ACHN (cell line): ENCODE measurements around the gene MAGOH.
A peak's percentile ranks its signal among the peaks of the same experiment; 100 is the strongest.

Experiments used
- DNase-seq: peaks from one replicate; pipeline ENCODE4 v3.0.0-alpha.2; 2015
- in situ Hi-C: cut with HindIII; loops from 2 replicates; pipeline ENCODE4 v1.10.0; 2017; ENCODE audit warnings: low sequenced_read_pairs, low pct_ligation_motif_present, low pct_unique_long_range_greater_than_20kb

MAGOH gene

DNA sequence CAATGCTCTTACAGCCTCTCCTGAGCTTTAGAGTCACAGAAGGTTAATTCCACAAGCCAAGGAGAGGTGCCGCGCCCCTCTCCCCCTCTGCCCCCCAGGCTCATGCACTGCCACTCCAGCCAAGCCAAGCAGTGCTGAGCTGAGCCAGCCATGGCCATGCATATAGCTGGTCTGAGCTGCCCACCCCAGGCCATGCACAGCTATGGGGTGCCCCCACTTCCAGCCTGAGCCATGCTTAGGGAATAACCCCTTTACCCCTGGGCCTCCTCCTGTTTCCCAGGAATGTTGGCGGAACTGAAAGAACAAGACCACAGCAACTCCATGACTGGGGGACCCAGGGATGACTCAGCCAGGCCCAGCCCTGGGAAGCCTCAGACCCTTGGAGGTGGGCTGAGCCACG, 34.0 kb upstream of the MAGOH start:
- DNase-seq: no peak
- in situ Hi-C loops: no loop called here

DNA sequence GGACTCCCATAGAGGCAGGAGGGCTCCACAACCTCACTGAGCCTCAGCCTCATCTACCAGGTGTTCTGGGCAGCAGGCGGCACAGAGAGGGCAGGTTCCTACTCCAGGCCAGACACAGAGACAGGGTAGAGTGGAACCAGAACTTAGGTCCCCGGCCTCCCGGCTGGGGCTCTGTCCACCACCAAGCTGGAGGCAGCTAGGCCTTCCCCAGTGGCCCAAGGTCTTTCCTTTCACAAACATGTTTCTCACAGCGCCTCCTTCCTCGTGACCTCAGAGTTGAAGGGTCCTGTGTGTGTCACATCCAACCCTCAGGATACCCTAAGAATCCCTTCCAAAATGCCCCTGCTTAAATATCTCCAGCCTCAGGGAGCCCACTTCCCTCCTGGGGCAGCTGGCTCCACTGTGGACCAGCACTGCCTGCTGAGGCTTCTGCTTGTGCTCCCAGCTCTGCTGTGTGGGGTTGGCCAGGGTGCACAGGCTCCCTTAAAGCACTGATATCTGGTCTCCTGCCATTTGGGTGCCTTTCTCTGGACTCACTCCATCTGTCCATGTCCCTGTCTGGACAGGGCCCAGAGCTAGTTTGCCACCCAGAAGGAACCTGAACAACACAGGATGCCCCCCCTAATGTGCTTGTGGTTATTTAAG, 33.2 kb upstream of the MAGOH start:
- in situ Hi-C loops: no loop called here
- DNase-seq: no peak

DNA sequence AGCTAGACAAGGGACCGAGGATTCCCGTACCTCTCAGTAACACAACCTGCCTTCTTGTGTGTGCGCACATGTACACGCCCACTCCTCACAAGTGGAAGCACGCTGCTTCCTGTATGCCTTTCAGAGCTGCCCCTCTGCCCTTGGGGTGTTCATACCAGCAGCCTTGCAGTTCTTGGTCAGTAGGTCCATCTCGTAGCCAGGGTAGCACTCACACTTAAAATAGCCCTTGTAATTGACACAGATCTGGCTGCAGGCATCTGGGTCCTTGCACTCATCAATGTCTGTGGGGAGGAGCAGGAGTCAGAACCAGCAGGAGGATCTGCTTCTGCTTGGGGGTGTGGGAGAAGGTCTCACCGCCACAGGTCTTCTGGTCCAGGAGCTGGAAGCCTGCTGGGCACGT, 32.6 kb upstream of the MAGOH start:
- in situ Hi-C loops: no loop called here
- DNase-seq: no peak

DNA sequence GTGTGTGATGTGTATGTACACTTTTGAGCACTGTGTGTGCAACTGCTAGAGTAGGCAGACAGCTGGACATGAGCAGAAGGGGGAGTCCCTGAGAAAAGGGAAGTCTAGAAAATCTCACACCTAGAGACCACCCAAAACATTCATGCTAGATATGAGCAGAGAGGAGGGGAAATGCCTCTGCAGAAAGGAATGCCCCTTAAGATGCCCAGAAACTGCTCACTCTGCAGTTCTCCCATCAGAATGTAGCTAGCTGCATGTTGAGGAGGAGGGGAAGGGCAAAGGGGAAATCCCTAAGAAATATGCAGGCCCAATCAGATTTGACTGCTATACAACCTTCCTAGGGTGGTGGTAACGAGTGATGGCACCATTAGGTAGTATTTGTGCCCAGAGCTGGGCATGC, 31.8 kb upstream of the MAGOH start:
- no peak for DNase-seq
- in situ Hi-C loops: no loop called here

- in situ Hi-C loops: no loop called here
- no peak for DNase-seq
Observed at GRCh38 chr1:53267761-53268160, 29.4 kb upstream of the MAGOH start.

DNA sequence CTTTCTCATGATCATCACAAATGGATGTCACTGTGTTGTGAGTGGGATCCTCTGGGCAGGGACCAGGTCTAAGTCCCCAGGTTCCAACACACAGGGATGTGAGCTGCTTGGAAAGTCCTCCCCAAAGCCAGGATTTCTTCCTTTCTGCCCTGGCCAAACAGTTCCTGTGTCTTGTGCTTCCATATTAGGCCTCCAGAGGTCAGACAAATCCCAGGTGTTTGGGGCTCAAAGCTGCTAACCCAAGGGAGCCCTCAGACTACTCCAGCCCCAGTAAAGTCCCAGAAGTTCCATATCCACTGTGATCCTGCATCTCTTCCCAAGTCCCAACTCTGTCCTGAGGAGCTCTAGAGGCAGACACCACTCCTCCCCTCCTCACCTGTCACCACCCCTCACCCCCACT, 27.7 kb upstream of the MAGOH start:
- in situ Hi-C loops: no loop called here
- DNase-seq: peak; percentile 23

DNA sequence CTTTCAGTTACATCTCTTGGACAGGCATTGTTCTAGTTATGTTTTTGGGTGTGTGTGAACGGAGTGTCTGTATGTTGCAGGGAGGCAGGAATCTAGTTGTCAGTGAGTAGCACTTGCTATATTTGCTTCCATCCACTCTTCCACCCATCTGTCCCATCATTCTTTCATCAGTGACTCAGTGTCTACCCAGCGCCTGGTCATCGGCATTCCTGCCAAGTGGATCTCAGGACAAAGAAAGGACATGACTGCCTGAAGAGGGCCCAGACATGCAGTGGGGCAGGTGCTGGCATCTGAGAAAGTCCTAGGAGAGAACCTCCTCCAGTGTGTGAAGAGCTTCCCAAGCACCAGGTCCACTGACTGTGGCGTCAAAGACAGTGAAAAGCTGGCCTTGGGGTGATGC, 27.3 kb upstream of the MAGOH start:
- DNase-seq: no peak
- in situ Hi-C loops: no loop called here

DNA sequence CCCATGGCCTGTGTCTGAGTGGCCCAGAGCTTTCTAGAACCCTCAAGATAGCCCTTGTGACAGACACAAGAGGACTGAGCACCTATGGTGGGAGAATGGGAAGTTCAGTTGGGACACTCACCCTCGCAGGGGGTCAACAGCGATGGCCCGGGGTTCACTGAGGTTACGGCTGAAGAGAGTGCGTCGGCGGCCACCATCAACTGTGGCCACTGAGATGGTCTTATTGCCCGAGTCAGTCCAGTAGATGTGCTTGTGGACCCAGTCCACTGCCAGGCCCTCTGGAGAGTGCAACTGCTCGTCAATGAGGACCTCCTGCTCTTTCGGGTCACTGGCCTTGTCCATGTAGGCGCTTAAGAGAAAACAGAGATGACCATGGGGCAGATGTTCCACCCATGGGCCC, 25.7 kb upstream of the MAGOH start:
- in situ Hi-C loops: no loop called here
- no peak for DNase-seq

DNA sequence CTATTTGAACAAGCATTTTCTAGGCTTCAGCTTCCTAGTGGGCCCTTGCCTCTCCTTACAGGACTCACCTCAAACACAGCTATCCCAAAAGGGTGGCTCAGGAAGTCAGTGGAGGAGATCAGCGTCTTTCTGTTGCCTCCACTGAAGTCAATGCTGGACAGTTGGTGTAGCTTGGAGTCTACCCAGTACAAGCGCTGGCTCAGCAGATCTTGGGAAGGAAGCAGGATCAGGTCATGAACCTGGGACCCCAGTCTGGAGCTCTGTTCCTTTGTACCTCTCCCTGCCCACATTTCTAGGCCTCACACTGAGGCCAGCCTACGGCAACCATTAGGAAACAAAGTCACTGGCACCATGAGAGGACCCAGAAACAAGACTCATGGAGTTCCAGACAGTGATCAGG, 23.7 kb upstream of the MAGOH start:
- in situ Hi-C loops: no loop called here
- DNase-seq: no peak

DNA sequence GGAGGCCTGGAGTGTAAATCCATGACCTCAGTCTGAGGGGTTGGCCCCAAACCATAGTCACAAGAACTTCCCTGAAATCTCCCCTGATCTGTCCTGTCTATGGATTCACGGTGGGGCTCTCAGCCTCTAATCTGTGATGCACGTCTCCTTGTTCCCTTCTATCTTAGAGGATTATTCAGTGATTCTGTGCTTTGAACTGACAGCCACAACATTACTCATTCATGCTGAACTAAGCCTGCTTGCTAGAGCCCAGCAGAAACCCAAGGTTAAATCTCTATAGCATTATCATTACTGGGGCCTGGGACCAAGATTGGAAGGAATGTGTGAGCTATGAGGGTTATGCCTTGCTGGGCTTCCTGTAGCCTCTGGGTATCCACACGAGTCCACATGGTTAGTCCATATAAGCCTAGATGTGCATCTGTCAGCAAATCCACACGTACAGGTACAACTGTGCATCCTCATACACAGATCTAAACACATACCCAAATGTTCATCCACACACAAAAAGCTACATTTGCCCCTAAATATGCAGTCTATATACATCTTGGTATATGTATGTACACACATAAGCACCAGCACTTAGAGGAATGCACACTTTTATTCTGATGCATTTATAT, 22.4 kb upstream of the MAGOH start:
- in situ Hi-C loops: no loop called here
- DNase-seq: no peak

DNA sequence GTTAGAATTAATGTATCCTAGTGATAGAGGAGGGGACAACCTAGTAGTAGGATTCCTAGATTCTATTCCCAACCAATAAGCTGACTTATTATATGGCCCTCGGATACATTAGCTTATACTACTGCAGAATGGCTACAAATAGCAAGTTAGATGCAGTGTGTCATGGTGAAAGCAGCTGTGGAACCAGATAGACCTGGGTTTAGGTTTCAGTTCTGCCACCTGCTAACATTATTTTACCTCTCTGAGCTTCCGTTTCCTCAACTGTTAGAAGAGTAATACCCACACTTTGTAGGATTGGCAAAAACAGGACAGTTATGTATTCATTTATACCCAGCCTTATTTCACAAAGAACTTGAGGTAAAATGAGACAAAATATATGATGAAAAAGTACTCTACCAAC, 21.6 kb upstream of the MAGOH start:
- DNase-seq: no peak
- in situ Hi-C loops: no loop called here

GRCh38 chr1:53258216-53258615, 19.9 kb upstream of the MAGOH start:
- in situ Hi-C loops: no loop called here

GRCh38 chr1:53257454-53258081, 19.2 kb upstream of the MAGOH start:
- in situ Hi-C loops: no loop called here
- DNase-seq: no peak

More at GRCh38 chr1:53258216-53258615, 19.9 kb upstream of the MAGOH start:
- DNase-seq: no peak

DNA sequence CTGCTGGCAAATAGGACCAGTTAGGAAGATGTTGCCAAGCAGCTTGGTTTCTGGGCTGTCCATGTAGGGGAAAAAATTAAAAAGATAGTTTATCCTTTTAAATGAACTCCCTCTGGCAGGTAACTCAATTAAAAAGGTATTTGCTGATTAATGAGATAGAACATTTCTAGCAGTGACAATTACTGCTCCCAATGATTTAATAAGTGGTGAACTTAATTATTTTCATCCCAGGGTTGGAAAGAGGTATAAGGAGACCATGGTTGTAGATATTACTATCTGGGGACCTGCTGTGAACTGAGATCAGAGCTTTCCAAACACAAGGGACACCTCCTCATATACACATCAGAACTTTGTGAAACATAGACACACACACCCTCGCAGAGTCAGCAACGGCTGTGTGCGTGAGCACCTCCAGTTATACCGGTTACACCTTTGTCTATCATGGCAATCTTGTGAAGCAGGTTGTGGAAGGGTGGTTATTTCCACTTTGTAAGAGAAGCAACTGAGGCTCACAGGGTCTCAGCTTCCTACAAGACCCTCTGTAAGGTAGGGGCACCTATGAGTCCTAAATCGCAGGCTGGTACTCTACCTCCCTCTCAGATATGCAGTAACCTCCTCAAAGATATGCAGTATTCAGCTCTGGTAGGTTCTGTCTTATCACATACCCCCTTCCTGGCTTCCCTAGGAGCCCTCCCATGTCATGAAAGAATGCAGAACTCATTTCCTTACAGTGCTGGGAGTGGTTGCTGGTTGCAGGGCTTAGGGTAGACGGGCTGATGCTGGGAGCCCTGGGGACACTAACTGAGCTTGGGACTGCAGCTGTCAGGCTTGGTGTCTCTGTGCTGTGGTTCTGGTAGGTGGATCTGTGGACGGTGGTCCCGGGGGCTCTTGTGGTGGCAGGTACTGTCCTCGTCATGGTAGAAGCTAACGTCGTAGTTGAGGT, 18.5 kb upstream of the MAGOH start:
- DNase-seq: no peak
- in situ Hi-C loops: no loop called here

DNA sequence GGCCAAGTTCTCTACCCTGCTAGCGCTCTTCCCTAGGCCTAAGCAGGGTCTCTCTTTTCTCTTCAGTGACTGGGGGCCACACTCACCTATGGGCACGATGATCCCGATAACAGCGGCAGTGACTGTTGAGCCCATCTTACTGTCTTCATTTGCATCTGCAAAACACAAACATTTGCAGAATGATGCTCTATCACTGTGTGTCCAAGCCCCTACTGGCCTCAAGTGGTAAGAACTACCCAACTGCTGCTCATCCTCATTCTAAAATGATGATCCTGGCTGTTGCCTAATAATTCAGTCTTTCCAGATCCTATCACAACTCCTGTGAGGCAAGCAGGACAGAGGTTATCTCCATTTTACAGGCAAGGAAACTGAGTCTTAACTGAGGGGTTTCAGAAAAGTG, 16.7 kb upstream of the MAGOH start:
- in situ Hi-C loops: no loop called here
- no peak for DNase-seq

GRCh38 chr1:53254011-53254640, 15.8 kb upstream of the MAGOH start:
- DNase-seq: no peak
- in situ Hi-C loops: no loop called here

DNA sequence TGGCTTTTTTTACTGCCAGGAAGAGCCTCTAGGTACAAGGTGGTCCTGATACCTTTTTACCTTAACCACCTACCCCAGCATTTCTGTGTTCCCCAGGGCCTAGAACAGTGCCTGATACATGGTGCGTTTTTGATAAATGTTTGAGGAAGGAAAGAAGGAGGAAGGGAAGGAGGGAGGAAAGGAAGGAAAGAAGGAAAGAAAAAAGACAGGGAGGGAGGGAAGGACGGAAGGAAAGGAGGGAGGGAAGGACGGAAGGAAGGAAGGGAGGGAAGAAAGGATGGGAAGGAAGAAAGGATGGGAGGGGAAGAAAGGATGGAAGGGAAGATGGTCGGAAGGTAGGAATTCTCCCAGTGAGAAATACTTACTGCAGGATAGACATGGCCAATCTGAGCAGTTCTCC, 12.0 kb upstream of the MAGOH start:
- in situ Hi-C loops: no loop called here
- DNase-seq: no peak

GRCh38 chr1:53249706-53250105, 11.4 kb upstream of the MAGOH start:
- in situ Hi-C loops: no loop called here
- DNase-seq: no peak
